ENCODE data around the gene SLBP.

DNA sequence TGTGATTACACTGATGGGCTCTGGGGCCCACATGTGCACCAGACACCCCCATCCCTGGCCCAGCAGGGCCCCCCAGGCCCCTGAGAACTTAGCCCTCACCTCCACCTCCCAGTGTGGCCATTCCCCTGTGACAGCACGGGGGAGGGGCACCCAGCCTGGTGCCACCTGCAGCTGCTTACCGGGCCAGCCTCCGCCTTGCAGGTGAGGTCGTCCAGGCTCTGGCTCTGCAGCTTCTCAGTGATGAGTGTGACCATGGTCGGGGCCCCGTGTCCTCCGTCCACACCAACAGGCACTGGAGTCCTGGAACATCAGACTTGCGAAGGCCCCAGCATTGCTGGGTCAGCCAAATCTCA lies 43.7 kb downstream of the SLBP start:
- TF ChIP-seq, protein P1, sequence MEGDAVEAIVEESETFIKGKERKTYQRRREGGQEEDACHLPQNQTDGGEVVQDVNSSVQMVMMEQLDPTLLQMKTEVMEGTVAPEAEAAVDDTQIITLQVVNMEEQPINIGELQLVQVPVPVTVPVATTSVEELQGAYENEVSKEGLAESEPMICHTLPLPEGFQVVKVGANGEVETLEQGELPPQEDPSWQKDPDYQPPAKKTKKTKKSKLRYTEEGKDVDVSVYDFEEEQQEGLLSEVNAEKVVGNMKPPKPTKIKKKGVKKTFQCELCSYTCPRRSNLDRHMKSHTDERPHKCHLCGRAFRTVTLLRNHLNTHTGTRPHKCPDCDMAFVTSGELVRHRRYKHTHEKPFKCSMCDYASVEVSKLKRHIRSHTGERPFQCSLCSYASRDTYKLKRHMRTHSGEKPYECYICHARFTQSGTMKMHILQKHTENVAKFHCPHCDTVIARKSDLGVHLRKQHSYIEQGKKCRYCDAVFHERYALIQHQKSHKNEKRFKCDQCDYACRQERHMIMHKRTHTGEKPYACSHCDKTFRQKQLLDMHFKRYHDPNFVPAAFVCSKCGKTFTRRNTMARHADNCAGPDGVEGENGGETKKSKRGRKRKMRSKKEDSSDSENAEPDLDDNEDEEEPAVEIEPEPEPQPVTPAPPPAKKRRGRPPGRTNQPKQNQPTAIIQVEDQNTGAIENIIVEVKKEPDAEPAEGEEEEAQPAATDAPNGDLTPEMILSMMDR (IDR thresholded peaks at IDR 0.05; ENCODE audit: extremely low read depth in 1 of 2, insufficient read depth in 1 of 2, low read depth in 1 of 2, low read length in 2 of 2): no peak
- TF ChIP-seq POLR2A (IDR thresholded peaks at IDR 0.05; ENCODE audit: low read depth, low read length) (no peak), POLR2AphosphoS5 (IDR thresholded peaks at IDR 0.05; ENCODE audit: insufficient read depth, low read depth, low read length) (no peak), EZH2 (IDR thresholded peaks at IDR 0.05; ENCODE audit: borderline replicate concordance, low read depth, low read length, severe bottlenecking) (no peak), MYC (IDR thresholded peaks at IDR 0.05; ENCODE audit: low read depth, low read length) (no peak)
- TF ChIP-seq, protein P2, sequence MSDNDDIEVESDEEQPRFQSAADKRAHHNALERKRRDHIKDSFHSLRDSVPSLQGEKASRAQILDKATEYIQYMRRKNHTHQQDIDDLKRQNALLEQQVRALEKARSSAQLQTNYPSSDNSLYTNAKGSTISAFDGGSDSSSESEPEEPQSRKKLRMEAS (IDR thresholded peaks at IDR 0.05; ENCODE audit: insufficient read depth, insufficient read length): no peak

Data from endothelial cell of umbilical vein (primary cell).